NOMO-1 treated with DMSO at 0.1 percent for 48 hours (cell line): ENCODE data around the gene TPBGL.

Source experiments
- DNase-seq: peaks from one replicate; lab custom pipeline; 2025; ENCODE audit not compliant: unreplicated experiment; lab: John Stamatoyannopoulos, UW

The TPBGL gene, protein sequence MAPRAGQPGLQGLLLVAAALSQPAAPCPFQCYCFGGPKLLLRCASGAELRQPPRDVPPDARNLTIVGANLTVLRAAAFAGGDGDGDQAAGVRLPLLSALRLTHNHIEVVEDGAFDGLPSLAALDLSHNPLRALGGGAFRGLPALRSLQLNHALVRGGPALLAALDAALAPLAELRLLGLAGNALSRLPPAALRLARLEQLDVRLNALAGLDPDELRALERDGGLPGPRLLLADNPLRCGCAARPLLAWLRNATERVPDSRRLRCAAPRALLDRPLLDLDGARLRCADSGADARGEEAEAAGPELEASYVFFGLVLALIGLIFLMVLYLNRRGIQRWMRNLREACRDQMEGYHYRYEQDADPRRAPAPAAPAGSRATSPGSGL

DNA sequence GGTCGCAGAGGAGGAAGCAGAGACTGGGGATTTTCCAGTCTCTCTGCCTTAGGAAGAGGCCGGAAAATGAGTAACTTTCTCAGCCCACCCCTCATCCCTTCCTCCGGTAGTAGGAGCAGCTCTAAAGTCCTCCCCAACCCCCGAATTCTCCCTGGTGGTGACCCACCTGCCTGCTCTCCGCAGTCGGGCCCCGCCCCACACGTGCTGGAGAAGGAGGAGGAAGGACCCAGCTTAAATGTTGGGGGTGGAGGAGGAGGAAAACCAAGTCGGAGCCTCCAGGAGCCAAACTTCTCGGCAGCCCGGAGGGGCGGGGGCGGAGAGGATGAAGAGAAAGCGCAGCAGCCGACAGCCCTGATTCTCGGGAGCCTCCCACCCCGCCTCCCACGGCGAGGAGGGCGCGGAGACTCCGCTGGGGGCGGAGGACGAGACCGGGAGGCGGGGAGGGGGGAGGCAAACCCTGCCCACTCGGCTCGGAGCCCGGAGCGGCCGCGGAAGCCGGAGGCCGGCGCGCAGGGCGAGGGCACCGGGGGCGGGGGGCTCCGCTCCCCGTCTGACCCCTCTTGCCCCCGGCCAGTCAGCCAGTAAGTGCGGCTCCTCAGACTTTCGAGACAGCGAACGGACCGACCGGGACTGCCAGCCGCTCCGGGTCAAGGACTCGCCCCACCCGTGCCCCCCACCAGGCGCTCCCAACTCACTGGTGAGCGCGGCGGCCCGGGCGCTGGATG, at the start of gene TPBGL:
TSS of gene TPBGL (plus strand) at position 464 of the 725 bp plus-strand sequence. CDS start 276 bp downstream, outside the sequence.
- no peak for DNase-seq

DNA sequence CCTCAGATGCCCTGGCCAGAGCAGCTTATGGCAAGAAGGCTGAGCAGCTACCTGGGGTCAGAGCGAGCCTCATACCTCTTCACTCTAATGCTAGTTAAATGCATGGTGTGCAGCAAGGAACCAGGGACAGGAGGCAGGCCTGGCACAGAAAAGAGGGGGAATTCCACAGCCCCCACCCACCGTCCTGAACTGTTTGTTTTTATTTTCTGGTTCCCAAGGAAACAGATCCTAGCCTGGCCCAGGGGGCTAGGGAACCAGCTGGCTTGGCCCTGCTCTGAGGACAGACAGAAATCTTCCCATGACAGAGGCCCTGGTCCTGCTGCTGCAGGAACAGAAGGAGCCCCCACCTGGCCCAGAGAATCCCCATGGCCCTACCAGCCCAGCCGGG, 49.2 kb upstream of the TPBGL start:
- no peak for DNase-seq

DNA sequence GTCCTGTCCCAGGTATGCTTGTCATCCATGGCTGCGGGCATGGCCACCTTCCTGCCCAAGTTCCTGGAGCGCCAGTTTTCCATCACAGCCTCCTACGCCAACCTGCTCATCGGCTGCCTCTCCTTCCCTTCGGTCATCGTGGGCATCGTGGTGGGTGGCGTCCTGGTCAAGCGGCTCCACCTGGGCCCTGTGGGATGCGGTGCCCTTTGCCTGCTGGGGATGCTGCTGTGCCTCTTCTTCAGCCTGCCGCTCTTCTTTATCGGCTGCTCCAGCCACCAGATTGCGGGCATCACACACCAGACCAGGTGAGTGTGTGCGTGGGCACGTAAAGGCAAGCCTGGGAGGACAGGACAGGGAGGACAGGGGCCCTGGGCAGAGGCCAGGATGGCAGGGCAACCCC, 47.3 kb upstream of the TPBGL start:
- no peak for DNase-seq

- no peak for DNase-seq
Measured at GRCh38 chr11:75193711-75194110, 46.9 kb upstream of the TPBGL start.

DNA sequence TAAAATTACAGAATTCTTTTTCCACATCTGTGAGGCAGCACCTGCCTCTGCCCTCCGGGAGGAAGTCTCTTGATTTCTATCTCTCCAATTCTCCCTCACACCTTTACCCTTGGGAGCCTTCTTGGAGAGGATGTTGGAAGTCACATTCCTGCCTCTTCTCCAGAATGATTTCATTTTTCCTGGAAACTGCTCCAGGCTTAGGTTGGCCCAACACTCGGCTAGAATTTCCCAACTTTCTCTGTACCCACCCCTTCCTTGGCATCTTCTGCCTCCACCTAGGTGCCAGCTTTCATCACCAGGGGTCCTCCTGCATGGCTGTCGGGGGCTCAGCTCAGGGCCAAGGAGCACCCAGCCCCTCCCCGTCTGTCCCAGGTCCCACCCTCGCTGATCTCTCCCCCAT, 46.4 kb upstream of the TPBGL start:
- DNase-seq: no peak

- no peak for DNase-seq
Measured at GRCh38 chr11:75195167-75195962, 45.2 kb upstream of the TPBGL start.

GRCh38 chr11:75196426-75196825, 44.1 kb upstream of the TPBGL start:
- DNase-seq: no peak

DNA sequence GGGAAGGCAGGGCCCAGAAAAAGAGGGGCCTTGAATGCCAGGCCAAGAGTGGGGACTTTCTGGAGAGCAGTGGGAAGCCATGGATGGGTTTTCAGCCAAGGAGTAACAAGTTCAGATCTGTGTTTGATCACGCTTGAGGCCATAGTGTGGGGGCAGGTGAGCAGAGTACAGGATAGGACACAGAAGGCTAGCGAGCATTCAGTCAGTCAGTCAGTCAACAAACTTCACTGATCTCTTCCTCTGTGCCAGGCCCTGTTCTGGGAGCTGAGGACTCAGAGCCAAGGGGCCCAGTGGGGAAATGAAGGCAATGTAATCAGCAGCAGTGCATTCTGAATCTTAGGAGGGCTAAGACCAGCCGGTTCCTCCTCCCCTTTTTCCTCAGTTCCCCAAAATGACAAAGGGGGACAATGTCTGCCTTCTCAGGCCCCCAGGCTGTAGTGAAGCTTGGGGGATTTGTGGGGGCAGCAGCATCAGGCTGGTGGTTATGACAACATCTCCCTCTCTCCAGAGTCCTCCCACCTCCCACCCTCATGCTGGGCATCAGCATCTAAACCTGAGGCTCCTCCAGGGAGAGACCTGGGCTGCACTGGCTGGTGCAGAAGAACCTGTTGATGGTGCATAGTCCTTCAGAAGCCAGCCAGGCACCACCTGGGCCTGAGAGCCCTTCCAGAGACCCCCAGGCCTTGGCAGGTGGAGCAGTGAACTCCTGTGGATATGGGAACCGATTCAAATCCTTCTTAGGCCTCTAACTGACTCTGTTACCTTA, 42.9 kb upstream of the TPBGL start:
- no peak for DNase-seq

GRCh38 chr11:75198278-75198973, 42.1 kb upstream of the TPBGL start:
- DNase-seq: no peak

DNA sequence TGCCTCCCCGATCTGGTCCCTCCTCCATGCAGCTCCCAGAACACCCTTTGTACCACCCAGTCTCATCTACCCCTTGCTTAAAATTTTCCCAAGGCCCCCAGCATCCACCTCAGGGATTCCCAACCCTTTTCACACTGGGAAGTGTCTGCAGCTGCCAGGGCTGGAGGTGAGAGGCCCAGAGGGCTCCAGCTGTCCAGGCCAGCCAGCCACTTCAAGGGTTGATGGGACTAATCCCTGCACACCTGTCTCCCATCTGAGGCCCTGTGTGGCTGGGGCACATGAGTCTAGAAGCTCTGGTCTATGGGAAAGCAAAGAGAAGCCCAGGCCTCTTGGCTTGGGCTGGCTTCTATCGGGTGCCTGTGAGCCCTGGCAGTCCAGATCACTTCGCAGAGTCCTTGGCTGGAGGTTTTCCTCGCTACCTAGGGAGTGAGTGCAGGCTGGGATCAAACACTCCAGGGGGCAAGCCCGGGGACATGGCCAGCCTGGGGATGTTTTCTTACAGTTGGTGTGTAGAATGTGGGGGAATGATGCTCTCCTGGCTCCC, 41.1 kb upstream of the TPBGL start:
- DNase-seq: no peak

DNA sequence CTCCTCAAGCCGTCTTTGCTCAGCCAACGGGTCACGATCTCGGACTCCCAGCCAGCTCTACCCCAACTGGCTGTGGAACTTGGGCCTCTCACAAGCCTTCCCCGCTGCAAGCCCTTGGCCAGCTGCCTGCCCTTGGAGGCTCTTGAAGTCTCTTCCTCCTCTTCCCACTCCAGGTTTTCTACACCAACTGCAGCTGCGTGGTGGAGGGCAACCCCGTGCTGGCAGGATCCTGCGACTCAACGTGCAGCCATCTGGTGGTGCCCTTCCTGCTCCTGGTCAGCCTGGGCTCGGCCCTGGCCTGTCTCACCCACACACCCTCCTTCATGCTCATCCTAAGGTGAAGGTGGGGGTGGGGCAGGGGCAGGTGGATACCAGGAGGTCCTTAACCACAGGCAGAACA, 40.5 kb upstream of the TPBGL start:
- no peak for DNase-seq

DNA sequence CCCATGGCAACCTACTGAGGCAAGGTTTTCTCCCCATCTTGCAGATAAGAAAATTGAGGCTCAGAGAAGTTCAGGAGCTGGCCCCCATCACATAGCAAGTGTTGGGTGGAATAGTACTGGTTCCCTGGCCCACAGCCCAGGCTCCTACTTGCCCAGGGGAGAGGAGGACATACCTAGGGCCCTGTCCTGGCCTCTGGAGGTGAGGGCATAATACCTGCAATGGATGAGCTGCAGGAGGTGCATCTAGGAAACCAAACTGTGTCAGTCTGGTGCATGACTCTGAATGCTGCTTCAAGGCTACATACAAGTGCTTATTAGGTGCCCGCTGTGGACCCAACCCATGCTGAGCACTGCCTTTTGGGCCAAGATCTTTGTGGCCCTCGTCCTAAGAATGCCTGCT, 40.0 kb upstream of the TPBGL start:
- no peak for DNase-seq

DNA sequence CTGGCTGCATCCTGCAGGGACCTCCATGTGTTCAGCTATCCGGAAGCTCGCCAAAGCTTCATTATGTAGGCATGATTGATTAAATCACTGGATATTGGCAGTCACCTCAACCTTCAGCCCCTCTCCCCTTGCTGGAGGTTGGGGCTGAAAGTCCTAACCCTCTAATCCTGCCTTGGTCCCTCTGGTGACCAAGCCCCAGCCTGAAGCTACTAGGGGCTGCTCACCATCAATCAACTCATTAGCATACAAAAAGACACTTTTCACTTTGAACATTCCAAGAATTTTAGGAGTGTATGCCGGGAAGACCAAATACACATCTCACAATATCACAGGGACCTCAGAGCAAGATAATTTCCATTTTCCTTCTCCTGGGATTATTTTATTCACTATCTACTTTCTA, 38.8 kb upstream of the TPBGL start:
- no peak for DNase-seq

DNA sequence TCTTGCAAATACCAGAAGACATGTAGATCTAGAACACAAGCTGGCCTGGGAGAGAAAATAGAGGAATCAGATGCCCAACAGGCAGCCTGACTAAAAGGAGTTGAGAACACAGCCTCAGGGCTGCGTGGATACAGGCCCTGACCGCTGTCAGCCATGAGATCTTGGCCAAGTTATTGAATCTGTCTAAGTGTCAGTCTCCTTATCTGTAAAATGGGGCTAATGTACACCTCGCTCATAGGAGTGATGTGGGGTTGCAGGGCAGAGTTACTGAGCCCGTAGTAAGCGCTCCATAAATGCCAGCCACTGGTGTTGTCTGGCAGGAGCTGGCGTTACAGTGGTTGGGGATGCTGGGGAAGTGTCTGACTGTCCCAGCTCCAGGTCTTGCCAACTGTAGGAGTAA, 38.4 kb upstream of the TPBGL start:
- no peak for DNase-seq

DNA sequence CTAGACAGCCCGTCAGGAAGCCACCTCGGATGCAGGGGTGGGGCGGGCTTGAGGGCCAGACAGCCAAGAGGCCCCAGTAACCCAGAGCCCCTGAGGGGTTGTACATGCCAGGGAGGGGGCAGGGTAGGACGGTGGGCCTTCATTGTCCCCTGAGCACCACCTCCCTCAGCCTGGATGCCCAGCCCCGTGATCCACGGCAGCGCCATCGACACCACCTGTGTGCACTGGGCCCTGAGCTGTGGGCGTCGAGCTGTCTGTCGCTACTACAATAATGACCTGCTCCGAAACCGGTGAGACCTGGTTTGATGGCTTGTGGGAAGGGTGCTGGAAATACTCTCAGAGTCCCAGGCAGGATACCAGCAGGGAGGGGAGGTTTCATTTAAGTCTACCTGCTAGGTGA, 37.4 kb upstream of the TPBGL start:
- DNase-seq: no peak

DNA sequence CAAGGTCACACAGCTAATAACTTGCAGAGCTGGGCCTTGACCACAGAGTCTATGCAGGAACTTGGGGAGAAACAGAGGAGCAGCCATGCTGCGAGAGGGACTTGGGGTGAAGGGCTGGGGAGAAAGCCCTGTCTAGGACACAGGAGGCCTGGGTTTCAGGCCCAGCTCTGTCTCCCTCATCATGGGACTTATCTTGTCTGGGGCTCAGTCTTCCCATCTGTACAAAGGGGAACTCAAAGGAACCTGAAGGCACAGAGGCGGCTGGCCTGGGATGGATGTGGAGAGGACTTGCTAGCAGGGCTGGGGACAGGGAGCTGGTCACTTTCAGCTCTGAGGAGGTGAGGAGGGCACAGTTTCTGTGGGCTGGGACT, 36.9 kb upstream of the TPBGL start:
- no peak for DNase-seq

GRCh38 chr11:75204012-75204674, 36.4 kb upstream of the TPBGL start:
- DNase-seq: no peak

GRCh38 chr11:75204685-75205563, 35.6 kb upstream of the TPBGL start:
- DNase-seq: peak; percentile 54

DNA sequence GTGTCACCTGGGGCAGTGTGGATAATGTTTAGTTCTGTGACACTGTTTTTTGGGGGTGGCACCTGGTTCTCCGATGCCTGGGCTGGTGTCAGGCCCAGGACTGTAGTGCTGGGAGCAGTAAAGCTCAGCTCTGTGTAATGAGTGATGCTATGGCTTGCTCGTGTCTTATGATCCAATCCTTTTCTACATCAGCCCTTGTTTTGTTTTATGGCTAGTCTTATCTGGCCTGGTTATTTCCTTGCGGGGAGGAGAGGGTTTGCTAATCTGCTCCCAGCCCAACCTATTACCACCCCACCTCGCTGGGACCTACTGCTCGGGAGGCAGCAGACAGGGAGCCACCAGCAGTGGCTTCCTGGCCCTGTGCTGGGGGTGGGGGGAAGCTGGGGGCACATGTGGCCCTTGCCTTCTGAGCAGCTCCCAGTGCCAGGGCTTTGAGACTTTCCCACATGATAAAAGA, 35.0 kb upstream of the TPBGL start:
- no peak for DNase-seq
